Loucy (cell line): Measurements from ENCODE around the gene PFDN1.

Source experiments
- H2AFZ ChIP-seq: fragments of 200-600 bp; sonication (generic); 2 replicates; pipeline ENCODE4 v1.6.0; 2016; ENCODE audit warnings: antibody characterized with exemption, mild to moderate bottlenecking, low read length, moderate library complexity
- H3F3A ChIP-seq: fragments of 200-600 bp; 2 replicates; pipeline ENCODE4 v1.6.0; 2016; ENCODE audit warnings: antibody characterized with exemption, low read depth, mild to moderate bottlenecking
- H3K27me3 ChIP-seq: fragments of 200-600 bp; sonication (generic); 2 replicates; pipeline ENCODE4 v1.6.1; 2014; ENCODE audit warnings: low read length, mild to moderate bottlenecking; ENCODE audit not compliant: insufficient read depth, poor library complexity, severe bottlenecking
- H3K36me3 ChIP-seq: fragments of 200-600 bp; sonication (generic); 2 replicates; pipeline ENCODE4 v1.6.1; 2016; ENCODE audit warnings: low read length; ENCODE audit not compliant: insufficient read depth
- H3K4me1 ChIP-seq: fragments of 200-600 bp; sonication (generic); 2 replicates; pipeline ENCODE4 v1.5.1; 2014; ENCODE audit warnings: low read length, mild to moderate bottlenecking; ENCODE audit not compliant: insufficient read depth, poor library complexity, severe bottlenecking
- H3K4me2 ChIP-seq: fragments of 200-600 bp; sonication (generic); 2 replicates; pipeline ENCODE4 v1.6.0; 2014; ENCODE audit warnings: antibody characterized with exemption, low read length, low read depth, mild to moderate bottlenecking; ENCODE audit not compliant: poor library complexity, severe bottlenecking
- H3K4me3 ChIP-seq: fragments of 200-600 bp; sonication (generic); 2 replicates; pipeline ENCODE4 v1.5.1; 2014; ENCODE audit warnings: low read length, mild to moderate bottlenecking, mixed read lengths; ENCODE audit not compliant: poor library complexity, severe bottlenecking
- H3K79me2 ChIP-seq: fragments of 200-600 bp; sonication (generic); 2 replicates; pipeline ENCODE4 v1.6.1; 2014; ENCODE audit warnings: low read length; ENCODE audit not compliant: insufficient read depth
- H3K9ac ChIP-seq: fragments of 200-600 bp; sonication (generic); 2 replicates; pipeline ENCODE4 v1.6.0; 2014; ENCODE audit warnings: mild to moderate bottlenecking, low read depth, low read length, moderate library complexity; ENCODE audit not compliant: poor library complexity, severe bottlenecking
- H3K9me2 ChIP-seq: fragments of 200-600 bp; sonication (generic); replicated peaks from 2 replicates; pipeline ENCODE4 v1.6.1; 2016; ENCODE audit warnings: low read depth, low read length, mixed read lengths
- H3K9me3 ChIP-seq: fragments of 200-600 bp; sonication (generic); 2 replicates; pipeline ENCODE4 v1.6.1; 2014; ENCODE audit warnings: mild to moderate bottlenecking, antibody characterized with exemption, low read length, low read depth; ENCODE audit not compliant: insufficient read depth
- H4K20me1 ChIP-seq: fragments of 200-600 bp; sonication (generic); 2 replicates; pipeline ENCODE4 v1.6.0; 2014; ENCODE audit warnings: antibody characterized with exemption, low read length, mild to moderate bottlenecking; ENCODE audit not compliant: insufficient read depth, poor library complexity, severe bottlenecking
- CTCF ChIP-seq: fragments of 200-600 bp; sonication (generic); conservative IDR thresholded peaks from 2 replicates; pipeline ENCODE4 v1.5.1; 2014; ENCODE audit warnings: mild to moderate bottlenecking, antibody characterized with exemption, low read length
- EZH2phosphoT487 ChIP-seq: fragments of 200-600 bp; IDR thresholded peaks from 2 replicates; pipeline ENCODE4 v1.6.1; 2018; ENCODE audit warnings: antibody characterized with exemption, mild to moderate bottlenecking, moderate library complexity, borderline replicate concordance

Gene PFDN1

DNA sequence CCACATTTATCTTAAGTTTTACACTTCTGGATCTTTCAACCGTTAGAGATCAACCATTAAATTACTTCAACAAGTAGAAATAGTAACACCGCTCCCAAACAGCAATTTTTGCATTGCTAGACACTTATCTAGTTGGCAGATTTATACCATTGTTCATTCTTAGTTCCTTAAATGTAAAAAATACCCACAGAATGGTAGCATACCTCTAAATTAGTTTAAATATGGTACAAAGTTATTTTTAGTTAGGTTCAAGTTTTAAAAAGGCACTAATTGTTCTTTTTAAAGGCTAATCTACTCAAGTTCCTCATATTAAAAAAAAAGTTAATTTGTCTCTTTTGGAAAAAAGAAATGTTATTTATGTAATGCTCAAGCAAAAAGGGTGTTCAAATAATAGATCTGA, 8.1 kb downstream of the PFDN1 start:
- no peaks in the 10 kb centered on the region for H3K27me3 ChIP-seq
- H3K4me3 ChIP-seq: peak overlapping the region; percentile 38
- TF ChIP-seq CTCF (no peak), EZH2phosphoT487 (no peak)
- peaks cover 28% of the 10 kb centered on the region for H4K20me1 ChIP-seq
- no peaks in the 10 kb centered on the region for H3K36me3 ChIP-seq
- H3K4me1 ChIP-seq: peaks cover 44% of the 10 kb centered on the region
- H3K9me2 ChIP-seq: no peaks in the 10 kb centered on the region
- H3F3A ChIP-seq: no peaks in the 10 kb centered on the region
- H3K9me3 ChIP-seq: no peaks in the 10 kb centered on the region
- H3K9ac ChIP-seq: no peak overlapping the region
- H2AFZ ChIP-seq: no peak overlapping the region
- peak overlapping the region; percentile 53 for H3K4me2 ChIP-seq
- peaks cover 76% of the 10 kb centered on the region for H3K79me2 ChIP-seq

GRCh38 chr5:140293849-140294100, 9.1 kb downstream of the PFDN1 start:
- peaks cover 28% of the 10 kb centered on the region for H4K20me1 ChIP-seq
- H3K4me3 ChIP-seq: peak overlapping the region; percentile 31
- peaks cover 44% of the 10 kb centered on the region for H3K4me1 ChIP-seq
- H2AFZ ChIP-seq: no peak overlapping the region
- no peaks in the 10 kb centered on the region for H3K36me3 ChIP-seq
- H3K9me3 ChIP-seq: no peaks in the 10 kb centered on the region
- no peaks in the 10 kb centered on the region for H3F3A ChIP-seq
- peaks cover 85% of the 10 kb centered on the region for H3K79me2 ChIP-seq
- H3K9ac ChIP-seq: no peak overlapping the region
- TF ChIP-seq CTCF (no peak), EZH2phosphoT487 (no peak)
- H3K27me3 ChIP-seq: no peaks in the 10 kb centered on the region
- H3K9me2 ChIP-seq: no peaks in the 10 kb centered on the region
- peak overlapping the region; percentile 53 for H3K4me2 ChIP-seq

DNA sequence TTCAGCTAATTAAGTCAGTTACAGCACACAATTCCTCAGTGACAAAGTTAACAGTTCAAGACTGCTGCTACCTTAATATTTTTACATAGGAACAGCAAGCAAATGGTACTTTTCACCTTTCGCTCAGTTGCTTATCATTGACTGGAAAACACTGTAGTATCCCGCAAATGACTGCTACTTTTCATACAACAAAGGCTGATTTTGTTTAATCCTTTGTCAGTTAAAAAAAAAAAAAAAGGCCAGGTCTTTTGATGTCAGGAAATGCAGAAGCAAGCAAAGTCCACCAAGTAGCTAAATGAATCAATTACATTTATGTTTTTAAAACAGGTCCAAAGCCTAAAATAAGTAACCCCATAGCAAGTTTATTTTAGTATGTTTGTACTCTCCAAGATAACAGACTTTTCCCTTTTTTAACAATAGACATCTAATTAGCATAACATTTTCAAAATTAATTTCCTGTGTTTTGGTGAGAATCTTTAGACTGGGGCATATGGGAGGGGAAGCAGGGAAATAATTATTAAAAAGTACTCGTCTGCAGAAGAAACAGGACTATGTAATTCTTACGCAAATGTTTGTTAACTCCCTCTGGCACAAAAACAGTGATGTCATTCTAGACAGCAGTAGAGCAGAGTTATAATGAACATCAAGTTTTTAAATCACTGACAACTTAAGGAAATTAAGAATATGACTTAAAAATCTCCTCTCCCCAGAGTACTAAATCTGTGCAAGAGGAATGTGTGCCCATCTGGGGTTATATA, 9.6 kb downstream of the PFDN1 start:
- Histone ChIP-seq H3K79me2 (peaks cover 89% of the 10 kb centered on the region), H3K9ac (no peak overlapping the region), H3K27me3 (no peaks in the 10 kb centered on the region), H3K36me3 (no peaks in the 10 kb centered on the region), H3K4me1 (peaks cover 42% of the 10 kb centered on the region), H3K4me2 (peak overlapping the region; percentile 53), H4K20me1 (peaks cover 28% of the 10 kb centered on the region), H3F3A (no peaks in the 10 kb centered on the region), H3K9me2 (no peaks in the 10 kb centered on the region), H3K4me3 (peak overlapping the region; percentile 31), H2AFZ (no peak overlapping the region), H3K9me3 (no peaks in the 10 kb centered on the region)
- TF ChIP-seq EZH2phosphoT487: no peak
- no peak for TF ChIP-seq CTCF
